Measurements from ENCODE around the gene MRPS6.

MRPS6 gene

DNA sequence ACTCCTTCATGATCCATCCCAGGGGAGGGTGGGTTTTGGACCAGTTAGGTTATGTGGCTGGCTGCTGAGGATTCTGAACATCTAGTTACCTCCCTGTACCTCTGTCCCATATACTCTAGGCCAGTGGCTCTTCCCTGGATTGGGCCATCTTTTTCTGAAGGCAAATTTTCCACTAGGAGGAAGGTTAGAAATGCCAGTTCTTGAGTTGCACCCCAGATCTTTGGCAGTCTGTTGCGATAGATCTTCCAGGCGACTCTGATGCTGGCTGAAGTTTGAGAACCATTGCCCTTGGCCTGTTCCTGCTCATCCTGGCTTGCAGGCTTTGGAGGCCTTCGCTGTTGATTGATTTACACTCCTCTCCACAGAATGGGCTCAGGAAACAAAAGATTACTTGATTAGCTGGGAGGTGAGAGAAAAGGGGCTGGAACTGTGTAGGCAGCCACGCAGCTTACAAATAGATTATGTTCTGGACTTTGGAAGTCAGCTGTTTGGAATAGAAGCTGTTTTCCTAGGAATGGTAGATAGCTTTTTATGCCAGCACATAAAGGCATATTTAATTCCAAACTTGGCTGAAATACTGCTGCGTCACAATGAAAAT lies 110.1 kb downstream of the MRPS6 start:
- DNase-seq, result no peak

- DNase-seq, result no peak
Measured at GRCh38 chr21:34184232-34184631, 110.9 kb downstream of the MRPS6 start.

GRCh38 chr21:34185026-34185750 lies 111.8 kb downstream of the MRPS6 start:
- DNase-seq, result no peak

DNA sequence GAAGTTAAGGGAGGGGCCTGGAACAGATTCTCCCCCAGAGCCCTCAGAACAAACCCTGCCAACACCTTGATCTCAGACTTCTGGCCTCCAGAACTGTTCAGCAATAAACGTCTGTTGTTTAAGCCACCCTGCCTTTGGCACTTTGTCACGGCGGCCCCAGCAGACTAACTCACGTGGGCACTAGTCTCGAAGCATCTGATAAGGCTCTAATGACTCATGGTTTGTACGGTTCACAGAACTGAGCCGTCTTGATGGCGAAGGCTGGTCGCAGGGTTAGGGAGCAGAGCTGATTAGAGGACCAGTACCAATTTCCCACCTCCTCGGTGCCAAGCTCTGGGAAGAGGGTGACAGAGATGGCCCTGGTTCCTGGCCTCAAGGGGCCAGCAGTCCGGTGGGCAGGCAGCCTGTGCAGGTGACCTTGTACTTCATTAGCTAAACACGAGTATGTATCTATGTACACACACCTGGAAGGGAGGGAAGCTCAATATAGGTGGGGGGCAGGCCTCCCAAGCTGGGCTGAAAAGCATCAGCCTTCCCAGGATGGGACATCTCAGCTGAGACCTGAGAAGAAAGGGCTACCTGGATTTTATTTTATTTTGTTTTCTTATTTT lies 112.8 kb downstream of the MRPS6 start:
- DNase-seq, result no peak

DNA sequence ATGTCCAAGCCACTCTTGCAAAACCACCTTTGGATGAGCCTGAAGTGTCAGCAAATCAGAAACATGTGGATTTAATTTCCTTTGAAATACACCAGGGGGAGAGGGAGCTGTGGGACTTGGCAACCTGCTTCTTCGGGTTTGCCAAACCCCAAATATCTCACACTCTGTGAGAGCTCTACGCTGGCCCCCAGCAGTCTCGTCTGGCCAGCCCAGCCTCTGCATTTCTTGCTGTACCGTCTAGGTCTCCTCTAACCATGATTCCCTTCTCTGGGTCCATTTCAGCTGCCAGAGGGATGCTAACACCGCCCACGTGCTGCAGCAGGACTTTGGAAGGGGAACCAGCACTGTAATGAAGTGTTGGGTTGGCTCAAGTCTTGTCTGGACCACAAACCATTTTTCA lies 114.6 kb downstream of the MRPS6 start:
- no peak for DNase-seq

- no peak for DNase-seq
Measured at GRCh38 chr21:34189506-34189905, 116.1 kb downstream of the MRPS6 start.

DNA sequence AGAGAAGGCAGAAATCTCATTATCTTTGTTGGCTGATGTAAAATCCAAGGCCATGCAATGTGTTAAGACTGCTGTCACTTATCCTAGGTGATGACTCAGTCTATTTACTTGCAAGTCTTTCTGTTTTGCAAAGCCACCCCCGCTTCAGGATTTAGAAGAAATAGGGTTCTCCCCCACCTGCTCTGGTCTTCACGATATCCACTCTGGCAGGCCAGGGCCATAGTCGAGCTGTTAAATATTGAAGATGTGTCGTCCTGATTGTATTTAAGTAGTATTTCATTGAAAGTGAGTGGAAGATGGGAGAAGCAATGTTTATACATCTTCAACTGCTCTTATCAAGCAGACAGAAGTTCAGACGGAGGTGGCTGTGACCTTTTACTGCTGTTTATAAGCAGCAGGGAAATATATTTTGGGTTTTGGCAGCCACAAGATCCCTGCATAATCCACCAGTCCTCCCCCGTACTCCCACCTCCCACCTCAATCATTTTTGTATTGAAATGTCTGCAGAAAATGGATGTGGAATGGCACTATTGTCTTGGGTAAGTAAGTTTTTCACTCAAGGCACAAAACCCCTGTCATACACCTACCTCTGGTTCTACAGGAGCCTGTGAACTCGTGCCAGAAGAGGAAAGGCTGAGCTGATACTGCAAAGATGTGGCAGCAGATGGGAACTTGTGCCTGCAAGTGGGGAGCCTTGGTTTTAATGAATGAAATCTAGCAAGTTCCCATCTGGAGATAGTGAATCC lies 117.4 kb downstream of the MRPS6 start:
- no peak for DNase-seq

- no peak for DNase-seq
Measured at GRCh38 chr21:34191876-34192275, 118.5 kb downstream of the MRPS6 start.
